NCI-H2196 (cell line): ENCODE measurements around the gene TMEM132E.

ENCODE experiments used
- DNase-seq: peaks from one replicate; lab custom pipeline; 2025; ENCODE audit not compliant: unreplicated experiment; lab: John Stamatoyannopoulos, UW

The TMEM132E gene

GRCh38 chr17:34601416-34601815, 22.0 kb downstream of the TMEM132E start:
- no peak for DNase-seq

GRCh38 chr17:34603974-34604373, 24.6 kb downstream of the TMEM132E start:
- no peak for DNase-seq

GRCh38 chr17:34606763-34607162, 27.4 kb downstream of the TMEM132E start:
- no peak for DNase-seq

GRCh38 chr17:34607917-34608316, 28.5 kb downstream of the TMEM132E start:
- DNase-seq: no peak

GRCh38 chr17:34609210-34609609, 29.8 kb downstream of the TMEM132E start:
- no peak for DNase-seq

- no peak for DNase-seq
Measured at GRCh38 chr17:34610039-34610438, 30.7 kb downstream of the TMEM132E start.

GRCh38 chr17:34610506-34610905, 31.1 kb downstream of the TMEM132E start:
- no peak for DNase-seq

GRCh38 chr17:34613064-34614019, 34.0 kb downstream of the TMEM132E start:
- DNase-seq: peak; percentile 29

- DNase-seq: no peak
Measured at GRCh38 chr17:34614698-34615097, 35.3 kb downstream of the TMEM132E start.

GRCh38 chr17:34615326-34615725, 35.9 kb downstream of the TMEM132E start:
- no peak for DNase-seq

GRCh38 chr17:34616148-34616547, 36.8 kb downstream of the TMEM132E start:
- DNase-seq: no peak

- no peak for DNase-seq
Measured at GRCh38 chr17:34617398-34617797, 38.0 kb downstream of the TMEM132E start.

- DNase-seq: no peak
Measured at GRCh38 chr17:34619687-34620217, 40.4 kb downstream of the TMEM132E start.

- DNase-seq: no peak
Measured at GRCh38 chr17:34620458-34620857, 41.1 kb downstream of the TMEM132E start.

GRCh38 chr17:34622862-34623623, 43.7 kb downstream of the TMEM132E start:
- DNase-seq: no peak

GRCh38 chr17:34623856-34624766, 44.7 kb downstream of the TMEM132E start:
- no peak for DNase-seq

- DNase-seq: no peak
Measured at GRCh38 chr17:34624767-34625383, 45.5 kb downstream of the TMEM132E start.

GRCh38 chr17:34626121-34626681, 46.8 kb downstream of the TMEM132E start:
- DNase-seq: no peak

- no peak for DNase-seq
Measured at GRCh38 chr17:34628879-34629278, 49.5 kb downstream of the TMEM132E start.

- peak; percentile 67 for DNase-seq
Measured at GRCh38 chr17:34633351-34633750, 54.0 kb downstream of the TMEM132E start.
